Endothelial cell of umbilical vein (primary cell): ENCODE measurements around the gene ARHGAP45. TPM values are rescaled to one million over a fixed set of nuclear protein-coding genes. Genes with fewer than 3 reads are reported as not detected.

Experiments
- BruUV-seq: library from RNA; stranded (reverse); fragments of 400-500 nt; replicated peaks from 2 replicates; lab custom pipeline; 2021; lab: Mats Ljungman, UMichigan
- CTCF ChIA-PET: fragments of 300-600, 350-600 bp; sonication (Branson Sonifier 250); formaldehyde crosslinking; loops from one replicate; lab custom pipeline; 2021; ENCODE audit warnings: antibody characterized with exemption, inconsistent platforms; lab: Charles Lee
- POLR2A ChIA-PET: fragments of 300-600, 350-600 bp; sonication (Branson Sonifier 250); formaldehyde crosslinking; loops from one replicate; lab custom pipeline; 2021; ENCODE audit warnings: antibody characterized with exemption, inconsistent platforms; lab: Charles Lee
- DNase-seq: peaks from one replicate; pipeline ENCODE4 v3.0.0-alpha.2; 2011; ENCODE audit warnings: low read depth, low spot score
- FAIRE-seq: peaks from 2 replicates; lab custom pipeline; 2011; peaks lifted over from hg19 to GRCh38; lab: Jason Lieb, UNC
- H2AFZ ChIP-seq: 2 replicates; pipeline ENCODE4 v1.6.0; 2012; ENCODE audit warnings: low read depth, low read length, control low read depth, inconsistent platforms
- H3K27ac ChIP-seq: 2 replicates; pipeline ENCODE4 v1.5.1; 2011; ENCODE audit warnings: low read depth, mild to moderate bottlenecking, control low read depth, low read length, moderate library complexity; ENCODE audit not compliant: insufficient read depth
- H3K27me3 ChIP-seq, 2 experiments: 2 replicates each; pipeline versions ENCODE4 v1.6.0 to v1.6.1; 2011; ENCODE audit warnings: low read length in 2 of 2, mixed read lengths in 1 of 2; ENCODE audit not compliant: control insufficient read depth in 2 of 2, insufficient read depth in 2 of 2
- H3K36me3 ChIP-seq, 2 experiments: 2 replicates in 1 of 2; 3 replicates in 1 of 2; pipeline ENCODE4 v1.5.1; 2011; ENCODE audit warnings: low read length in 2 of 2, mild to moderate bottlenecking in 1 of 2, moderate library complexity in 1 of 2; ENCODE audit not compliant: control insufficient read depth in 2 of 2, insufficient read depth in 2 of 2; ENCODE audit errors: extremely low read depth in 1 of 2
- H3K4me1 ChIP-seq: 3 replicates; pipeline ENCODE4 v1.5.1; 2011; ENCODE audit warnings: mild to moderate bottlenecking, low read length; ENCODE audit not compliant: control insufficient read depth, insufficient read depth; ENCODE audit errors: extremely low read depth
- H3K4me2 ChIP-seq: 2 replicates; pipeline ENCODE4 v1.6.1; 2011; ENCODE audit warnings: low read length, control low read depth, mixed read lengths; ENCODE audit not compliant: insufficient read depth
- H3K4me3 ChIP-seq, 3 experiments: fragments of 200-600 bp in 1 of 3; sonication (generic), shearing (Covaris generic) in 1 of 3; replicated peaks in 1 of 3; 2 replicates each; pipeline ENCODE4 v1.5.1; 2011 to 2016; ENCODE audit warnings: control low read depth in 3 of 3, low read length in 3 of 3, mild to moderate bottlenecking in 2 of 3, inconsistent platforms in 1 of 3, low read depth in 1 of 3, moderate library complexity in 1 of 3; ENCODE audit not compliant: insufficient read depth in 1 of 3
- H3K79me2 ChIP-seq: 2 replicates; pipeline ENCODE4 v1.6.0; 2012; ENCODE audit warnings: low read length, inconsistent platforms; ENCODE audit not compliant: control insufficient read depth, insufficient read depth
- H3K9ac ChIP-seq: replicated peaks from 2 replicates; pipeline ENCODE3; 2011; ENCODE audit warnings: low read length, control low read depth; ENCODE audit not compliant: insufficient read depth; ENCODE audit errors: extremely low read depth
- H3K9me1 ChIP-seq: replicated peaks from 3 replicates; pipeline ENCODE4 v1.6.0; 2011; ENCODE audit warnings: mild to moderate bottlenecking, low read length; ENCODE audit not compliant: control insufficient read depth, insufficient read depth; ENCODE audit errors: extremely low read depth
- H3K9me3 ChIP-seq: replicated peaks from 2 replicates; pipeline ENCODE4 v1.5.1; 2012; ENCODE audit warnings: low read length, inconsistent platforms; ENCODE audit not compliant: control insufficient read depth, insufficient read depth
- H4K20me1 ChIP-seq: replicated peaks from 2 replicates; pipeline ENCODE3; 2011; ENCODE audit warnings: mild to moderate bottlenecking, low read length; ENCODE audit not compliant: control insufficient read depth, insufficient read depth; ENCODE audit errors: extremely low read depth
- EZH2 ChIP-seq: IDR thresholded peaks from 2 replicates; pipeline ENCODE4 v1.6.1; 2012; ENCODE audit warnings: borderline replicate concordance, low read depth, mild to moderate bottlenecking, moderate library complexity, low read length, inconsistent platforms; ENCODE audit not compliant: severe bottlenecking
- FOS ChIP-seq: IDR thresholded peaks from 2 replicates; pipeline ENCODE4 v1.6.1; 2011; ENCODE audit warnings: mild to moderate bottlenecking, low read length, moderate library complexity, borderline replicate concordance; ENCODE audit not compliant: insufficient read depth
- GATA2 ChIP-seq: IDR thresholded peaks from 2 replicates; pipeline ENCODE4 v1.7.0; 2011; ENCODE audit warnings: low read depth, mild to moderate bottlenecking, moderate library complexity, mixed read lengths, low read length; ENCODE audit not compliant: insufficient read length, insufficient read depth
- JUN ChIP-seq: IDR thresholded peaks from 2 replicates; pipeline ENCODE4 v1.6.1; 2011; ENCODE audit warnings: borderline replicate concordance, low read depth; ENCODE audit not compliant: insufficient read length, insufficient read depth
- MYC ChIP-seq: IDR thresholded peaks from one replicate; pipeline ENCODE4 v1.6.1; 2011; ENCODE audit warnings: mild to moderate bottlenecking, low read depth, low read length
- POLR2A ChIP-seq: IDR thresholded peaks from 2 replicates; pipeline ENCODE4 v1.6.1; 2012; ENCODE audit warnings: low read depth, mild to moderate bottlenecking, control low read depth, low read length
- POLR2AphosphoS5 ChIP-seq: IDR thresholded peaks from 2 replicates; pipeline ENCODE4 v1.6.1; 2012; ENCODE audit warnings: low read depth, mild to moderate bottlenecking, control low read depth, low read length, moderate library complexity; ENCODE audit not compliant: insufficient read depth
- dilution Hi-C: fragments of 300-500 bp; cut with MboI; formaldehyde crosslinking; loops from one replicate; pipeline ENCODE4 v1.15.0; 2019; ENCODE audit warnings: low sequenced_read_pairs; ENCODE audit not compliant: extremely low pct_ligation_motif_present
- intact Hi-C: fragments of 100-400 bp; cut with micrococcal nuclease; formaldehyde crosslinking; loops from one replicate; pipeline ENCODE4 v1.10.0; 2022
- polyA plus RNA-seq, 4 experiments: library from polyadenylated mRNA; depleted of rRNA in 3 of 4; stranded (reverse) in 3 of 4; unstranded in 1 of 4; fragments of >200 nt; gene quantifications; 2 replicates each; pipeline versions ENCODE4 v1.2.1 to v1.2.3, GENCODE V29; 2011 to 2012; ENCODE audit warnings: missing spikeins in 1 of 4
- total RNA-seq: library from RNA; stranded (reverse); gene quantifications from 2 replicates; pipeline ENCODE4 v1.2.3, GENCODE V29; 2021
- TF ChIP-seq, protein P1 (sequence below): IDR thresholded peaks from 2 replicates; pipeline ENCODE4 v1.6.1; 2011; ENCODE audit not compliant: insufficient read depth, insufficient read length
- TF ChIP-seq, protein P2 (sequence below), 2 donors: IDR thresholded peaks; 1 replicate in 1 of 2; 2 replicates in 1 of 2; pipeline ENCODE4 v1.5.1; 2011; ENCODE audit warnings: low read length in 2 of 2, mild to moderate bottlenecking in 2 of 2, moderate library complexity in 2 of 2, control low read depth in 1 of 2, inconsistent platforms in 1 of 2, low read depth in 1 of 2; ENCODE audit not compliant: insufficient read depth in 1 of 2; ENCODE audit errors: extremely low read depth in 1 of 2

The ARHGAP45 gene
- total and polyA plus RNA-seq, 2 donors (not counting 3 experiments of a cell fraction or from before 2014, with no cell fraction given), result 7.5 to 10.4 TPM

DNA sequence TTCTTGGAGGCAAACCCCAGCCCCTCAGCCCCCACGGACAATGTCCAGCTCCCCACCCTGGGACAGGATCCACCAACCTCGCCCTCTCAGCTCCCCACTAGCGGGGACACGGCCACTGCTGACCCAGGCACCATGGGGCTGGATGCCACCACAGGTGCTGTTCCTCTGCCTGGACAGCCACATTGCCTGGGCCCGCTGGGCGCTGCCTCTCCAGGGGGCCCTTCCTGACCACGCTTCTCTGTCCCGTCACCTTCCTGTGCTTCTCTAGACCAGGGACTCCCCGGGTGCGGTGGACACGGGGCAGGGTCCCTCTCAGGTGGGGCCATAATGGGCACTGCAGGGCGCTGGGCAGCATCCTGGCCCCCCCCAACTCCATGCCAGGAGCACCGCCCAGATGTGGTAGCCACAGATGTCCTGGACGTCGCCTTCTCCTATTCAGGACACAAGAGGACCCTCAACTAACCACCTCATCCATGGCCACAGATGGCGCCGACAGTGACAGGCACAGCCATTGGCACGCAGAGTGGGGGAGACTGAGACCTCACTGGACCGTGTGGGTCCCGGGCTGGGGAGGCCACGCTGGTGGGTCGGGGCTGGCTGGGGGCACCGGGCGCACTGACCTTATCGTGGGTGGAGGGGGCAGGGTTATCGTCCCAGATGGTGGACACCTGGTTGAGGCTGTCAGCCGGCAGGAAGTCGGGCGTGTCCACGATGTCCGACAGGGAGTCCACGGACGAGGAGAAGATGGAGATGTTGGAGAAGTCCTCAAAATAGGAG, 60.2 kb downstream of the ARHGAP45 start:
- TF ChIP-seq, protein P1, sequence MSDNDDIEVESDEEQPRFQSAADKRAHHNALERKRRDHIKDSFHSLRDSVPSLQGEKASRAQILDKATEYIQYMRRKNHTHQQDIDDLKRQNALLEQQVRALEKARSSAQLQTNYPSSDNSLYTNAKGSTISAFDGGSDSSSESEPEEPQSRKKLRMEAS, result no peak
- no peak for TF ChIP-seq EZH2
- no peak for TF ChIP-seq POLR2AphosphoS5
- TF ChIP-seq, protein P2, sequence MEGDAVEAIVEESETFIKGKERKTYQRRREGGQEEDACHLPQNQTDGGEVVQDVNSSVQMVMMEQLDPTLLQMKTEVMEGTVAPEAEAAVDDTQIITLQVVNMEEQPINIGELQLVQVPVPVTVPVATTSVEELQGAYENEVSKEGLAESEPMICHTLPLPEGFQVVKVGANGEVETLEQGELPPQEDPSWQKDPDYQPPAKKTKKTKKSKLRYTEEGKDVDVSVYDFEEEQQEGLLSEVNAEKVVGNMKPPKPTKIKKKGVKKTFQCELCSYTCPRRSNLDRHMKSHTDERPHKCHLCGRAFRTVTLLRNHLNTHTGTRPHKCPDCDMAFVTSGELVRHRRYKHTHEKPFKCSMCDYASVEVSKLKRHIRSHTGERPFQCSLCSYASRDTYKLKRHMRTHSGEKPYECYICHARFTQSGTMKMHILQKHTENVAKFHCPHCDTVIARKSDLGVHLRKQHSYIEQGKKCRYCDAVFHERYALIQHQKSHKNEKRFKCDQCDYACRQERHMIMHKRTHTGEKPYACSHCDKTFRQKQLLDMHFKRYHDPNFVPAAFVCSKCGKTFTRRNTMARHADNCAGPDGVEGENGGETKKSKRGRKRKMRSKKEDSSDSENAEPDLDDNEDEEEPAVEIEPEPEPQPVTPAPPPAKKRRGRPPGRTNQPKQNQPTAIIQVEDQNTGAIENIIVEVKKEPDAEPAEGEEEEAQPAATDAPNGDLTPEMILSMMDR (IDR thresholded peaks at IDR 0.05; ENCODE audit: extremely low read depth in 1 of 2, insufficient read depth in 1 of 2, low read depth in 1 of 2, low read length in 2 of 2), result no peak
- no peak for TF ChIP-seq POLR2A
- TF ChIP-seq MYC, result no peak
- no peak for TF ChIP-seq FOS
- TF ChIP-seq JUN, result no peak
- TF ChIP-seq GATA2, result no peak
- H3K4me1 ChIP-seq, result peaks cover 25% of the 10 kb centered on the region
- no peak overlapping the region for H2AFZ ChIP-seq
- H3K9me3 ChIP-seq, result no peaks in the 10 kb centered on the region
- no peaks in the 10 kb centered on the region for H4K20me1 ChIP-seq
- H3K27ac ChIP-seq, result peak overlapping the region; percentile 80
- H3K4me2 ChIP-seq, result no peak overlapping the region
- intact Hi-C loops, result no loop called here
- H3K4me3 ChIP-seq, result no peak overlapping the region
- CTCF ChIA-PET, result interaction anchor here (0.9 to 2.2 kb wide), 2 partner anchors 14 to 67 kb away, joined by 3 to 10 read pairs; no protein-coding TSS in a partner anchor
- peaks cover 59% of the 10 kb centered on the region for H3K79me2 ChIP-seq
- BruUV-seq, result no TSS peak
- peak overlapping the region; percentile 28 for H3K9ac ChIP-seq
- no peaks in the 10 kb centered on the region for H3K9me1 ChIP-seq
- FAIRE-seq (no peak), DNase-seq (no peak)
- H3K27me3 ChIP-seq, result no peaks in the 10 kb centered on the region
- H3K36me3 ChIP-seq, result peaks cover 10 to 31% of the 10 kb centered on the region in 2 experiments
- dilution Hi-C loops, result no loop called here
- POLR2A ChIA-PET, result interaction anchor here (0.5 kb wide), 1 partner anchor 52 kb away, joined by 3 read pairs; no protein-coding TSS in a partner anchor
